ENCODE results near the gene ZNF688.

The ZNF688 gene

GRCh38 chr16:30585022-30585399 lies 13.5 kb upstream of the ZNF688 start:
- DNase-seq = no peak

- no peak for DNase-seq
Observed at GRCh38 chr16:30582611-30583340, 11.3 kb upstream of the ZNF688 start.

- DNase-seq = no peak
Observed at GRCh38 chr16:30581457-30581856, 9.9 kb upstream of the ZNF688 start.

GRCh38 chr16:30574678-30575077 lies 3.2 kb upstream of the ZNF688 start:
- no peak for DNase-seq

- peak; percentile 68 for DNase-seq
Observed at GRCh38 chr16:30570636-30571444, 674 bp downstream of the ZNF688 start.

GRCh38 chr16:30569746-30570635 lies 1.5 kb downstream of the ZNF688 start:
- DNase-seq = no peak

GRCh38 chr16:30569281-30569680 lies 2.2 kb downstream of the ZNF688 start:
- DNase-seq = no peak

GRCh38 chr16:30567991-30568638 lies 3.4 kb downstream of the ZNF688 start:
- DNase-seq = no peak

GRCh38 chr16:30567160-30567990 lies 4.1 kb downstream of the ZNF688 start:
- DNase-seq = no peak

- no peak for DNase-seq
Observed at GRCh38 chr16:30566531-30566930, 5.0 kb downstream of the ZNF688 start.

- DNase-seq = no peak
Observed at GRCh38 chr16:30565984-30566383, 5.5 kb downstream of the ZNF688 start.

- no peak for DNase-seq
Observed at GRCh38 chr16:30565526-30565925, 6.0 kb downstream of the ZNF688 start.

- no peak for DNase-seq
Observed at GRCh38 chr16:30562021-30562420, 9.5 kb downstream of the ZNF688 start.

- DNase-seq = no peak
Observed at GRCh38 chr16:30561089-30561816, 10.3 kb downstream of the ZNF688 start.

- DNase-seq = no peak
Observed at GRCh38 chr16:30559690-30560089, 11.8 kb downstream of the ZNF688 start.

- DNase-seq = no peak
Observed at GRCh38 chr16:30558789-30559377, 12.6 kb downstream of the ZNF688 start.

- peak; percentile 98 for DNase-seq
Observed at GRCh38 chr16:30557957-30558788, 13.3 kb downstream of the ZNF688 start, which contains the start of gene ZNF764. TSS of gene ZNF764 (minus strand) at chr16:30558374. CDS start at chr16:30558182, 192 bp downstream.

- no peak for DNase-seq
Observed at GRCh38 chr16:30557707-30557956, 13.9 kb downstream of the ZNF688 start.

- DNase-seq = no peak
Observed at GRCh38 chr16:30556125-30556473, 15.4 kb downstream of the ZNF688 start.
